NB4 (cell line): Measurements from ENCODE around the gene MFSD2A.

Experiments
- DNase-seq: peaks from one replicate; pipeline ENCODE4 v3.0.0; 2010; ENCODE audit warnings: low read depth
- H3K4me3 ChIP-seq: one replicate; pipeline ENCODE4 v1.5.1; 2011; ENCODE audit warnings: mild to moderate bottlenecking, low read depth, low read length, moderate library complexity
- MYC ChIP-seq: IDR thresholded peaks from 2 replicates; pipeline ENCODE4 v1.6.1; 2011; ENCODE audit warnings: low read depth, low read length
- POLR2A ChIP-seq: IDR thresholded peaks from 2 replicates; pipeline ENCODE4 v1.6.1; 2011; ENCODE audit warnings: mild to moderate bottlenecking; ENCODE audit not compliant: insufficient read length; ENCODE audit errors: extremely low read depth
- TF ChIP-seq, protein P1 (sequence below): IDR thresholded peaks from one replicate; pipeline ENCODE4 v1.5.1; 2012; ENCODE audit warnings: low read depth, low read length
- TF ChIP-seq, protein P2 (sequence below): IDR thresholded peaks from 2 replicates; pipeline ENCODE4 v1.6.1; 2011; ENCODE audit warnings: low read depth, low read length

MFSD2A gene

DNA sequence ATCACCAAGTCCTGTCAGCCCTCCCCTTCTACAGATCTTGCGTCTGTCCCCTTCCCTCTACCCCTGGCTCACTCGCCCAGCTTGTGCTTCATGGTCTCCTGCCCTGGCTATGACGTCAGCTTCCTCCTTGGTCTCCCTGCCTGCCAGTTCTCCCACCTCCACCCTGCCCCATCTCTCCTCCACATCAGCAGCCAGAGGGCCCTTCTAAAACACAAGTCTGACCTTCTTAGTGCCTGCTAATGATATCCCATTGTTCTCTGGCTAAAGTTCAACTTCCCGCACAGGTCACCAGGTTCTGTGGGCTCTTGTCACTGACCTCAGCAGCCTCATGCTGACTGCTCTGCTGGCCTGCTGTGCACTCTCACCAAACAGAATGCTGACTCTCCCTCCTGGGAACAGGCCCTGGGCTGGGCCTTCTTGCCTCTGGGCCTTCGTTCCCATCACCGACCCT is 28.6 kb upstream of the MFSD2A start:
- DNase-seq = peak; percentile 75
- TF ChIP-seq POLR2A (no peak), MYC (no peak)
- TF ChIP-seq, protein P1, sequence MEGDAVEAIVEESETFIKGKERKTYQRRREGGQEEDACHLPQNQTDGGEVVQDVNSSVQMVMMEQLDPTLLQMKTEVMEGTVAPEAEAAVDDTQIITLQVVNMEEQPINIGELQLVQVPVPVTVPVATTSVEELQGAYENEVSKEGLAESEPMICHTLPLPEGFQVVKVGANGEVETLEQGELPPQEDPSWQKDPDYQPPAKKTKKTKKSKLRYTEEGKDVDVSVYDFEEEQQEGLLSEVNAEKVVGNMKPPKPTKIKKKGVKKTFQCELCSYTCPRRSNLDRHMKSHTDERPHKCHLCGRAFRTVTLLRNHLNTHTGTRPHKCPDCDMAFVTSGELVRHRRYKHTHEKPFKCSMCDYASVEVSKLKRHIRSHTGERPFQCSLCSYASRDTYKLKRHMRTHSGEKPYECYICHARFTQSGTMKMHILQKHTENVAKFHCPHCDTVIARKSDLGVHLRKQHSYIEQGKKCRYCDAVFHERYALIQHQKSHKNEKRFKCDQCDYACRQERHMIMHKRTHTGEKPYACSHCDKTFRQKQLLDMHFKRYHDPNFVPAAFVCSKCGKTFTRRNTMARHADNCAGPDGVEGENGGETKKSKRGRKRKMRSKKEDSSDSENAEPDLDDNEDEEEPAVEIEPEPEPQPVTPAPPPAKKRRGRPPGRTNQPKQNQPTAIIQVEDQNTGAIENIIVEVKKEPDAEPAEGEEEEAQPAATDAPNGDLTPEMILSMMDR = no peak
- TF ChIP-seq, protein P2, sequence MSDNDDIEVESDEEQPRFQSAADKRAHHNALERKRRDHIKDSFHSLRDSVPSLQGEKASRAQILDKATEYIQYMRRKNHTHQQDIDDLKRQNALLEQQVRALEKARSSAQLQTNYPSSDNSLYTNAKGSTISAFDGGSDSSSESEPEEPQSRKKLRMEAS = no peak
- no peak overlapping the region for H3K4me3 ChIP-seq

DNA sequence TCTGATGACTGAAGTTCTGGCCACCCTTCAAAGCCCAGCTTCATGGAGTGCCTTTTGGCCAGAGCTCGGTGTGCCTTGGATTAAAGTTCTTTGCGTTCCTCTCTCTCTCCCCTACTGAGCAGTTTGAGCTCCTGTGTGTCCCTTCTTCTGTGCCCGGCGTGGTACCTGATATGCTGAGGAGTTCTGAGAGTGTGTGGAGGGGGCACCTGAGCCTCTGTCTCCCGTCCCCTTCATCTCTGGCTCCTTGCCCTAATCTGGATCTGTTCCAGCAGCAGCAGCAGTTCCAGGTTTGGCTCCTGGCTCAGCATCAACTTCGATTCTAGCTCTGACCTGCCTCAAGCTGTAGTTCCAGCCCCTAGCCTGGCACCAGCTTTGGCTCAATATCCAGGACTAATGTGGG is 28.1 kb upstream of the MFSD2A start:
- TF ChIP-seq, protein P1 = no peak
- DNase-seq = no peak
- no peak overlapping the region for H3K4me3 ChIP-seq

DNA sequence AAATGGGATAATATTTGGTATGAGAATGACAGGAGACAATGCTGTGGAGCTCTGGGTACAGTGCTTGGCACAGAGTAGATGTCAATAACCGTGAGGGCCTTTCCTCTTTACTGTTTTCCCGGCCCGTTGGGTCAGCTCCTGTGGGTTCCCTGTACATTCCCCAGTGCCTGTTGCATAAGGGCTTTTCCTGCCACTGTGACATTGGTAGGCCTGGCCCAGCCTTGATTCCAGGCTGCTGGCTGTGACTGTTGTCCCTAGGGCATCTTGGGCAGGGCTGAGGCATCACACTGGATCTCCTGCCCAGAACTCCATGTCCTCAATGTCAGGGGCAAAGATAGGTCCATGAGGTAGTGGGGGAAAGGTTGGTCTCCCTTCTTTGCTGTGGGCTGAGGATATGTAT is 27.4 kb upstream of the MFSD2A start:
- DNase-seq = no peak
- no peak overlapping the region for H3K4me3 ChIP-seq
- TF ChIP-seq, protein P1 = no peak
- TF ChIP-seq POLR2A = no peak
- no peak for TF ChIP-seq MYC
- TF ChIP-seq, protein P2 = no peak

DNA sequence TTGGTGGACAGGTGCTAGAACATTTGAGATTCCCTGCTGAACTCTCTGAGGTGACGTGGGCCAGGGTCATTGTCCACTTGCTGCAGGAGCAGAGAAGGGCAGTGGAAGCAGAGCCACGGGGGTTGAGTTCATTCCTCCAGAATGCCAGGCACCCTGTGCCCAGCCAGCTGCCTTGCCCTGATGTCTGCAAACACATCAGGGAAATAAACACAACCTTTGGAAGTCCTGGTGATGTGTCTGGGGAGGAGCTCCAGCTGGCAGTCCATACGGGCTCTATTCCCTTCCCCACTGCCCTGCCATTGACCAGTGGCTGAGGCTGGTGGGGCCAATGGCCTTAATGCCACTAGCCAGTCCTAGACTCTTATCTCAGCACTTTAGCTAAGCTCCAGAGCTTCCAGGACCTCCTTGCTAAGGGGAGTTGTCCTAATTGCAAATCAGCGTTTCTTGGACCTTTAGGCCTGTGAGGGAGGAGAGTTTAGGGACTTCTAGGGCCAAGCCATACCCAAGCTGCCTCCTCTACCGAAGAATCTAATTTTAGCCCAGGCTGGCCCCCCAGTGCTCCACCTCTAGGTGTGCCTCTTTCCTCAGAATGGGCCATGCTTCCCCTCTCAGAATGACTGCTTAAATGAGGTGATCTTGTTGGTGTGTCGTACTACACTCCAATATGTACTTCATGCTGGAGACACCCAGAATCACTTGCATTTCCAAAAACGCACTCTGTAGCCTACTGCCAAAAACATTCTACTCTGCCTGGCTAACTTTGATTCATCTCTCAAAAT is 25.9 kb upstream of the MFSD2A start:
- no peak overlapping the region for H3K4me3 ChIP-seq
- TF ChIP-seq POLR2A (no peak), MYC (no peak)
- TF ChIP-seq, protein P1 = no peak
- TF ChIP-seq, protein P2 = no peak
- DNase-seq = no peak

DNA sequence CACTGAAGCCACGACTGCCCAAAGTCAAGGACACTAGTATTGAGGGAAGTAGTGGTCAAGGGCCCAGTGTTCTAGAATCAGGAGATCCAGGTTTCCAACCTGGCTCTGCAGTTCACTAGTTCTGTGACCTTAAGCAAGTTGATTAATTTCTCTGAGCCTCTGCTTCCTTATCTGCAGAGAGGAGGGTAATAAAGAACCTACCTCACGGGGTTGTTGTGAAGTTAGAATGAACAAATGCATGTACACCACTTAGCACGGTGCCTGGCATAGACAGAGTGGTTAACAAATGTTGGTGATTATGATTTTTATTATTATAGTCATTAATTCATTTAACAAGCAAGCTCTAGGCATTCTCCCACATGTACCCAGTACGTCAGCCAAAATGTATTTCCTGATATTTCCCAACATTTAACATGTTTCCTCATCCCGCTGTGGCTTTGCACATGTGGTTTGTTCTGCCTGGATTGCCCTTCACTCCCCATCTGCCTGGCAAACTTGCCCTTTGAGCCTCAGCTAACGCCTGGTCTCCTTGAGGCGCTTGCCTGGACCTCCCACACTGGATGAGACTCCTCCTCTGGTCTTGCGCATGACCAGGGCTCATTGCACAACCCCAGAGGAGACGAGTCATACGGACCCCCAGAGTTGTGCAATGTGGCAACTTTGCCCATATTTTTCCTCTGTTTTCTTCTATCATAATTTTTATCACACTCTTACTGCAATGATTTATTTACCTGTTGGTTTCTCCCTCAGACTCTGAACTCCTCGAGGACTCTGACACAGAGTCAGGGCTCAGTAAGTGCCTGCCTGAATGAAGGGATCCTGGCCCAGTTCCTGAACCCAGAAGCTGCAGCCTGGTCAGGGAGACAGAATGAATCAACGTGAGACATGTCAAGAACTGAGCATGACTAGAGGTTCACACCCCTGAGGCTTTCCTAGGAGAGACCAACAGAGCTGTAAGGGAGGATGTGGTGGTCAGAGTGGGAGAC is 20.7 kb upstream of the MFSD2A start:
- TF ChIP-seq MYC = peak; percentile 91
- no peak for TF ChIP-seq POLR2A
- TF ChIP-seq, protein P2 = peak; percentile 89
- TF ChIP-seq, protein P1 = no peak
- H3K4me3 ChIP-seq = peak overlapping the region; percentile 28
- DNase-seq = peak; percentile 99
